CD4-positive, alpha-beta T cell treated with Interleukin-15 for 1 hour (primary cell): ENCODE data around the gene PTPRK.

Experiments used
- DNase-seq: peaks from one replicate; pipeline ENCODE4 v3.0.0-alpha.2; 2020

Gene PTPRK

DNA sequence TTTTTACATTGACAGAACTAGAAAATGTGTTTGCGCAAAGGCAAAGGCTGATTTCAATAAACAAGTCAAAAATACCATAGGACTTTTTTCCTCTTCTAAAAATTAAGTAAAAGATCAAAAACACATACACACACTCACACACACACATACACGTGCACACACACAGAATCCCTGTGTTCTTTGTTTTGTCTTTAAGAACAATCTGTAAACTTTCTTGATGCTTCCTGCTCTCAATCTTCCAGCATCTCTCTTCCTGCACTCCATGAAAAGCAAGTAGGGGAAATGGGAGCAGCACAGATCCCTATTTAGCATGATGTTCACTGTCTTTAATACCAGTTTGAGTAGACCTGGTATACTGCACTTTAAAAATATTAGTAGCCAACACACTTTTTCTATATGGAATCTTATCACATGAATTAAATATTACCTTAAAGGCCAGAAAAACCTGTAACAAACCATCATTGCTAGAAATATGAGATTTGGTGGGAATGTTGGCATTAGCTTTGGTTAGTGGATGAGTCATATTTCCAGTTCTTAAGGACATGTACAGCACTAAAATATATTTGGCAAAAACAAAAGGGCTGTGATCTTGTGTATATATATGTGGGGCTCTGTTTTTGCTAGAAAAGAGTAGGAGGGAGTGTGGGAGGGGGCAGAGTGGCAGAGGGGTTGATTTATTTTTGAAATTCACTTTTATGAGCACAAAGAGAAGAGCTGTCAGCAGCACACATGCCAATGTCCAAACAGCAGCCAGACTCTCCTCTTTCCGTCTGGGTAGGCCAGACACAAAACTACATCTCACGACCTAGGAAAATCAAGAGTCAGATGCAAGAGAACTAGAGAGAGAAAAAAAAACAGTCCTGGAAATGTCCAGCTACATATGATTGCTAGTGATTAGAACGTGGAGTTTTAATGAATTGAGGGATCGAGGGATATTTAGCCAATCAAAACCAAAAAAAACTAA, 4.6 kb downstream of the PTPRK start:
- DNase-seq: no peak

GRCh38 chr6:128513878-128514277, 6.5 kb downstream of the PTPRK start:
- no peak for DNase-seq

- no peak for DNase-seq
These were observed 8.1 kb downstream of the PTPRK start for GRCh38 chr6:128512296-128512695.

GRCh38 chr6:128511506-128511905, 8.9 kb downstream of the PTPRK start:
- DNase-seq: no peak

- DNase-seq: no peak
These were observed 10.7 kb downstream of the PTPRK start for GRCh38 chr6:128509709-128510108.

- DNase-seq: no peak
These were observed 11.7 kb downstream of the PTPRK start for GRCh38 chr6:128508588-128509296.

GRCh38 chr6:128507337-128508310, 12.8 kb downstream of the PTPRK start:
- DNase-seq: no peak

DNA sequence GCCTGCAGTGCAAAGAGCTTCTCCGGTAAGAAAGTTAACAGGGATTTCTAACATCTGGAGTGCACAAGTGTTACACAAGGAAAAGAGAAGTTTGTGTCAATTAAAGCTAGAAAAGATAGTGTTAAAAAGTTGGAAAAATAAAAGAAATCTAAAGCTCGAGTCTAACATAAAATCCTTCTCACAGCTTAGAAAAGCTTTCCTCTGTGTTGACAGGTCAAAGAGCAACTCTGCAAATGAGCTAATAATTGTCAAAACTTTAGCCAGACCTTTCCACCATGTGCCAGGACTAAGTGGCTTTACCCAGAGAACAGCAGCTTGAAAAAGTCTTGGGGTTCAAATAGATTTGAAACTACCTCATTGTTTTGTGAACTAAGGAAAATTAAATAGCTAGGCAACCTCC, 14.8 kb downstream of the PTPRK start:
- no peak for DNase-seq

GRCh38 chr6:128504003-128504654, 16.3 kb downstream of the PTPRK start:
- DNase-seq: no peak

DNA sequence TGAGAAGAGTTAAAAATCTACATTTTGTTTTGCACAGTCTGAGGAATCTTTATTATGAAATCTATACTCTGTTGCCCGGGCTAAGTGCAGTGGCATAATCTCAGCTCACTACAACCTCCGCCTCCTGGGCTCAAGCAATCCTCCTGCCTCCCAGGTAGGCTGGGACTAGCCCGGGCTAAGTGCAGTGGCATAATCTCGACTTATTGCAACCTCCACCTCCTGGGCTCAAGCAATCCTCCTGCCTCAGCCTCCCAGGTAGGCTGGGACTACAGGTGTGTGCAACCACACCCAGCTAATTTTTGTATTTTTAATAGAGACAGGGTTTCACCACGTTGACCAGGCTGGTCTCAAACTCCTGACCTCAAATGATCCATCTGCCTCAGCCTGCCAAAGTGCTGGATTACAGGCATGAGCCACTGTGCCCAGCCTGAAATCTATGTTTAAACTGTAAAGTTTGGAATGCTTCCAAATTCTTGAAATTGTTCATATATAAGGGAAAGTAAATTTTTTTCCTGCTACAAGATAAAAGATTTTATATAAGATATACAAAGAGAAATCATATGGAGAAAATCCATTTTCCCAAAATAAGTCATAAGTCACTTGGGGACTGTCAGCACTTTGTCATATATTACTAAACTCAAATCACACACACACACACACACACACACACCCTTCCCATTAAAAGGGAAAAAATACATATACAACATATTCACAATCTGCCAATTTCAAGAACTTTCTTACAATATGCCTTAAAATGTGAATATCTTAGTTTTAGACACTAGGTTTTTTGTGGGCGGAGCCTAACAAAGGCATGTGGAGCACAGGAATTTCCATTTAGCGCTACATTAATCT, 19.4 kb downstream of the PTPRK start:
- no peak for DNase-seq

DNA sequence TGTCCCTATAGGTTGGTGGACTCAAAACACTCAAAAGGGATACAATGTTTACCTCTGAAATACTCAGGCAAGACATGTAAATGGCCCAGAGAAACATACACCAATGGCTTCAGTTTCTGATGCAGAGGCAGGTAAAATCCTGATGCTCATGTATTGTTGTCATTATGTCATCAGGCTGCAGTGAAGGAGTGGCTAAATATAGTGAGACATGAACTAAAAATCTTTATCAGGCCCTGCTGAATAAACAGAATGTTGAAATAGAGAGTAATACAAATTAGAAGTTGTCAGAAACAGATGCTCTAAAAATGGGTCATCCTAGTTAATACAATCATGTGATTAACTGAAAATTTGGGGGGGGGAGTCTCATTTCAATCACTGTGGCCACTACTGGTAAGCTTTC, 20.4 kb downstream of the PTPRK start:
- no peak for DNase-seq

DNA sequence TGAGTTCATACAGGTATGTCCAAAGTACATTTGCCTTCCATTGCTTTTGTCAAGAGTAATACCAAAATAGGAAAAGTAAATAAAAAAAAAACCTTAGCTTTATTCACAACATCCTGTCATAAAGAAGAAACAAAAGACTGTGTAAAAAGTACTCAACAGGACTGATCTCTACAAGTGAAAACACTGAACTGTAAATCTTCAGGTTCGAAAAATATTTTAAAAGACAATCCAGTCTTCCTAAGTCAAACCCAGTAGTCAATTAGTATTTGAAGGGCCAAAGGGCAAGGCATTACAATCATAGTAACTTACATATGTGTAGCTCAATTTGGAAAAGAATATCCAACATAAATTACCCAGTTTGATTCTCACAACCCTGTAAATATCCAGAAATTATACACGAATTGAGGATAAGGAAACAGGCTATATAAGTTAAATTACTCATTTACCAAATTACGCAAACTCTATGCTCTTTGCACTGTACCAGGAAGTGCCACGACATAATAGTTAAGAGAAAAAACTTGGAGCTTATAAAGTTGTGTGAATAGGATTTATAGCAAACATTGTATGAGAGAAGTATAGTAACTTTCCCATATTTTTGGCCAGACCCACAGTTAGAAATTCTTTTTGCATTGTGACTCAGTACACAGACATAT, 21.2 kb downstream of the PTPRK start:
- DNase-seq: no peak

GRCh38 chr6:128498234-128498633, 22.2 kb downstream of the PTPRK start:
- DNase-seq: no peak

GRCh38 chr6:128495536-128496333, 24.7 kb downstream of the PTPRK start:
- no peak for DNase-seq

DNA sequence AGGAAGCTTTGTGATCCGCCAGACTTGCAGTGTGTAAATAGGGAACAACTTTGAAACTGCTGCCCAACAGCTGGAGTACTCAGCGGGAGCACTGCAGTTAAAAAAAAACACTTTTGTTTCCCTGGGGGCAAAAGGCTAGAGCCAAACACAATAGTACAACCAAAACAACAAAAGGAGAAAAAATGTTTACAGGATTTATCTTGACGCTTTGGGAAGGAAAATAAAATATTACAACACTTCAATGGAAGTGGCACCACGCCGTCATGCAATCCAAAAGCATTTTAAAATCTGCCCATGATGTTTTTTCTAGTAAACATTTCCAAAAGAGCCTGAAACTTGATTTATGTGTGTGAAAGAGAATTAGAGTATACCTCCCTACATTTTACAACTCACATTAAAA, 26.0 kb downstream of the PTPRK start:
- no peak for DNase-seq

DNA sequence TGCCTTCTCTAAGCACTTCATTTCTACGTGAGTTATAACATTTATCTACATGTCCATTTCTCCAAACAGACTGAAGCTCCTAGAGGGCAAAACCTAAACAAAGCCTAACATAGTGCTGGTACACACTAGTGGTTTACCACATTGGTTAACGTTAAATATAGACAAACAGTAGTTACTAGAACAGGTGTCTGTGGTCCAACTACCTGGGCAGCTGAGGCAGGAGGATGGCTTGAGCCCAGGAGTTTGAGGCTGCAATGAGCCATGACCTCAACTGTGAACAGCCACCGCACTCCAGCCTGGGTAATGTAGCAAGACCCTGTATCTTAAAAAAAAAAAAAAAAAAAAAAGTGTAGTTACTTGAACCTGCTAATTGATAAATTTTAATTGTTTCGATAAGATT, 26.5 kb downstream of the PTPRK start:
- DNase-seq: no peak

GRCh38 chr6:128492386-128492785, 28.0 kb downstream of the PTPRK start:
- DNase-seq: no peak

DNA sequence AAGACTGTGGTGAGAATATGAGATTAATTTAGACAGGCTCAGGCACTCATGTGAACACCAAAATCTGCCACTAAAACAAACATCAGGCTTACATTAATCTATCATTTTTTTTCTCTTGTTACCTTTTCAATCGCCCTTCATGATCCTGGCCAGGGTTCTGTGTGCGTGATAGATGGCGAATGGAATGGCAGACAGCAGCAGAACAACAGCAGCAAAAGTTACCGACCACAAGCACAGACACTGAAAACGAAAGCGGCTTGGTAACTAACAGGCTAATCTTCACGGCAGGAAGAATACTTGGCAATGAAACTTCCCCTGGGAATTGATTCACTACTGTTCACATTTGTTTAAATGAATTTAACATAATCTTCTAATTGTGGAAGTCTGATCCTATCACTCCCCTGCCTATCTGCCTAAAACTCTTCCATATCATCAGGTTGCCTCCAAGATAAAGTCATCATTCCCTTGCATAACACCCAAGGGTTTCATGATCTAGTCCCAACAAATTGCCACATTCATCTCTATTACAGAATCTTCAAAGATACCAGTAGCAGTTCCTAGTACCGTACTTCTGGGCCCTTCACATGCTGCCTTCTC, 28.7 kb downstream of the PTPRK start:
- no peak for DNase-seq

DNA sequence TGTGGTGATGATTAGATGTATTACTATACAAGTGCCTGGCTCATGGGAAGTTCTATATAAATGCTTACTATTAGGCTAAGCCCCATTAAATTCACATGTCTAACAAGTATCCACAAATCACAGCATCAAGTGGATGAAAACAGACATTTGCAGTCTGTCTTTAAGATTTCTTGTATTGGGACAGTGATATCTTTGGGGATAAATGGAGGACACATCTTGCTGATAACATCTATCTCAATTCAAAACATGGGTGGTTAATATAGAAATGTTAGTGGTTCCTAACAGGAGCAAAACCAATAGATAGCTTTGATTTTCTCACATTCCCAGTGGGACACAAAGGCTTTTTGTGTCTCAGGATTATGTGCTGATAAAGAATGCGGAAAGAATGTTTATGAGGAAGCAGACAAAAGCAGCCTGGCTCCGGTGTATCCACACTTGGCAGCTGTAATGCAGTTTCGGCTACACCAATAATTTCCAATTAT, 29.3 kb downstream of the PTPRK start:
- DNase-seq: no peak
